H1 (cell line): ENCODE data around the gene HK1. TPM values are rescaled to one million over a fixed set of nuclear protein-coding genes. Genes with fewer than 3 reads are reported as not detected.

Experiments used
- CTCF ChIA-PET: fragments of 300-600 bp; sonication (Branson Sonifier 250); formaldehyde crosslinking; loops from one replicate; lab custom pipeline; 2021; ENCODE audit not compliant: partially characterized antibody; lab: Charles Lee
- POLR2A ChIA-PET: fragments of 300-600 bp; sonication (Branson Sonifier 250); formaldehyde crosslinking; loops from one replicate; lab custom pipeline; 2021; ENCODE audit warnings: inconsistent platforms; ENCODE audit not compliant: partially characterized antibody; lab: Charles Lee
- DNase-seq, 2 experiments: peaks; one replicate each; pipeline versions ENCODE4 v3.0.0 to v3.0.0-alpha.2; 2010 to 2022; ENCODE audit warnings: low spot score in 2 of 2, low read depth in 1 of 2, mixed read lengths in 1 of 2
- FAIRE-seq: peaks from 2 replicates; lab custom pipeline; 2011; peaks lifted over from hg19 to GRCh38; lab: Jason Lieb, UNC
- H2AFZ ChIP-seq: 2 replicates; pipeline ENCODE4 v1.8.1; 2012; ENCODE audit warnings: low read length, inconsistent platforms
- H2AK5ac ChIP-seq: 2 replicates; pipeline ENCODE4 v1.6.1; 2013; ENCODE audit warnings: low read depth, low read length
- H2BK120ac ChIP-seq: replicated peaks from 2 replicates; pipeline ENCODE3; 2013; ENCODE audit warnings: low read depth, low read length, inconsistent platforms
- H2BK12ac ChIP-seq: 2 replicates; pipeline ENCODE4 v1.6.1; 2013; ENCODE audit warnings: low read depth, low read length
- H2BK15ac ChIP-seq: 2 replicates; pipeline ENCODE4 v1.6.1; 2013; ENCODE audit warnings: low read length
- H2BK20ac ChIP-seq: 2 replicates; pipeline ENCODE4 v1.6.1; 2013; ENCODE audit warnings: low read length
- H2BK5ac ChIP-seq: 2 replicates; pipeline ENCODE4 v1.6.1; 2013; ENCODE audit warnings: low read depth, low read length
- H3K14ac ChIP-seq: 2 replicates; pipeline ENCODE4 v1.6.1; 2013; ENCODE audit warnings: inconsistent platforms; ENCODE audit not compliant: insufficient read length
- H3K18ac ChIP-seq: 2 replicates; pipeline ENCODE4 v1.6.1; 2013; ENCODE audit warnings: low read length; ENCODE audit errors: extremely low read depth
- H3K23ac ChIP-seq: 2 replicates; pipeline ENCODE4 v1.6.1; 2013; ENCODE audit warnings: inconsistent platforms; ENCODE audit not compliant: insufficient read length
- H3K23me2 ChIP-seq: 2 replicates; pipeline ENCODE4 v1.6.1; 2013; ENCODE audit warnings: low read depth, low read length
- H3K27ac ChIP-seq: 2 replicates; pipeline ENCODE4 v1.6.1; 2011; ENCODE audit warnings: low read depth, low read length, inconsistent platforms
- H3K27me3 ChIP-seq, 4 experiments: replicated peaks in 1 of 4; 1 replicate in 1 of 4; 2 replicates in 3 of 4; pipeline versions ENCODE4 v1.6.1 to v1.8.1; 2011 to 2013; ENCODE audit warnings: low read length in 3 of 4, mild to moderate bottlenecking in 3 of 4, inconsistent platforms in 2 of 4, mixed read lengths in 2 of 4, moderate library complexity in 1 of 4; ENCODE audit not compliant: control insufficient read depth in 3 of 4, insufficient read depth in 3 of 4; ENCODE audit errors: extremely low read depth in 1 of 4
- H3K36me3 ChIP-seq, 4 experiments: 2 replicates each; pipeline versions ENCODE4 v1.6.1 to v1.8.1; 2011 to 2013; ENCODE audit warnings: mild to moderate bottlenecking in 4 of 4, low read length in 3 of 4, moderate library complexity in 2 of 4, control low read depth in 1 of 4, inconsistent platforms in 1 of 4; ENCODE audit not compliant: insufficient read depth in 4 of 4, control insufficient read depth in 2 of 4
- H3K4ac ChIP-seq: replicated peaks from 2 replicates; pipeline ENCODE3; 2013; ENCODE audit warnings: low read length, low read depth, mixed read lengths, inconsistent platforms; ENCODE audit not compliant: insufficient read length
- H3K4me1 ChIP-seq, 4 experiments: replicated peaks in 1 of 4; 1 replicate in 1 of 4; 2 replicates in 3 of 4; pipeline versions ENCODE4 v1.6.1 to v1.8.1; 2011 to 2013; ENCODE audit warnings: low read length in 3 of 4, inconsistent platforms in 2 of 4, mixed read lengths in 1 of 4; ENCODE audit not compliant: insufficient read depth in 4 of 4, control insufficient read depth in 3 of 4
- H3K4me2 ChIP-seq, 2 experiments: 2 replicates each; pipeline versions ENCODE4 v1.6.1 to v1.8.1; 2011 to 2013; ENCODE audit warnings: low read depth in 2 of 2, low read length in 2 of 2, control low read depth in 1 of 2, inconsistent platforms in 1 of 2, mild to moderate bottlenecking in 1 of 2; ENCODE audit not compliant: insufficient read depth in 1 of 2
- H3K4me3 ChIP-seq, 4 experiments: fragments of 200-600, 300-600 bp in 1 of 4; sonication (generic), shearing (Covaris generic), sonication (Bioruptor Twin) in 1 of 4; 2 replicates each; pipeline versions ENCODE4 v1.5.1 to v1.8.1; 2011 to 2016; ENCODE audit warnings: low read length in 4 of 4, low read depth in 3 of 4, control low read depth in 2 of 4, inconsistent platforms in 2 of 4, mild to moderate bottlenecking in 2 of 4, mixed read lengths in 1 of 4, moderate library complexity in 1 of 4; ENCODE audit not compliant: insufficient read depth in 2 of 4; ENCODE audit errors: extremely low read depth in 1 of 4
- H3K56ac ChIP-seq: replicated peaks from 2 replicates; pipeline ENCODE3; 2013; ENCODE audit warnings: low read depth, mild to moderate bottlenecking, mixed read lengths, low read length, inconsistent platforms; ENCODE audit not compliant: insufficient read length
- H3K79me1 ChIP-seq: 2 replicates; pipeline ENCODE4 v1.6.1; 2013; ENCODE audit warnings: low read depth, low read length, control low read depth
- H3K79me2 ChIP-seq, 2 experiments: 2 replicates each; pipeline versions ENCODE4 v1.6.1 to v1.8.1; 2012 to 2013; ENCODE audit warnings: low read length in 2 of 2, mild to moderate bottlenecking in 2 of 2, inconsistent platforms in 1 of 2; ENCODE audit not compliant: insufficient read depth in 2 of 2, control insufficient read depth in 1 of 2
- H3K9ac ChIP-seq, 4 experiments: replicated peaks in 1 of 4; 1 replicate in 1 of 4; 2 replicates in 3 of 4; pipeline versions ENCODE4 v1.6.1 to v1.8.1; 2011 to 2013; ENCODE audit warnings: low read depth in 3 of 4, low read length in 3 of 4, control low read depth in 2 of 4, mild to moderate bottlenecking in 2 of 4, moderate library complexity in 2 of 4, inconsistent platforms in 1 of 4; ENCODE audit errors: extremely low read depth in 1 of 4
- H3K9me3 ChIP-seq, 2 experiments: 2 replicates each; pipeline versions ENCODE4 v1.6.1 to v1.8.1; 2012 to 2013; ENCODE audit warnings: mild to moderate bottlenecking in 2 of 2, moderate library complexity in 2 of 2, control low read depth in 1 of 2, inconsistent platforms in 1 of 2, low read depth in 1 of 2, low read length in 1 of 2, mixed read lengths in 1 of 2; ENCODE audit not compliant: insufficient read depth in 2 of 2
- H4K20me1 ChIP-seq, 2 experiments: replicated peaks in 1 of 2; 2 replicates each; pipeline versions ENCODE3 to v1.8.1; 2011 to 2013; ENCODE audit warnings: inconsistent platforms in 2 of 2, low read length in 2 of 2, mild to moderate bottlenecking in 1 of 2; ENCODE audit not compliant: insufficient read depth in 2 of 2, control insufficient read depth in 1 of 2
- H4K5ac ChIP-seq: 2 replicates; pipeline ENCODE4 v1.6.1; 2013; ENCODE audit warnings: low read length, low read depth, mixed read lengths, inconsistent platforms; ENCODE audit not compliant: insufficient read length
- H4K8ac ChIP-seq: 2 replicates; pipeline ENCODE4 v1.8.0; 2013; ENCODE audit warnings: mild to moderate bottlenecking, moderate library complexity, low read length, inconsistent platforms; ENCODE audit not compliant: insufficient read depth; ENCODE audit errors: extremely low read depth
- H4K91ac ChIP-seq: replicated peaks from 2 replicates; pipeline ENCODE3; 2013; ENCODE audit warnings: low read length, mixed read lengths, inconsistent platforms; ENCODE audit not compliant: insufficient read length
- CEBPB ChIP-seq: IDR thresholded peaks from 2 replicates; pipeline ENCODE4 v1.6.1; 2012; ENCODE audit warnings: low read depth, low read length
- EGR1 ChIP-seq: IDR thresholded peaks from 2 replicates; pipeline ENCODE4 v1.6.1; 2011; ENCODE audit warnings: low read depth, low read length, borderline replicate concordance
- GABPA ChIP-seq: IDR thresholded peaks from 2 replicates; pipeline ENCODE4 v1.6.1; 2011; ENCODE audit warnings: mild to moderate bottlenecking, low read length, moderate library complexity, borderline replicate concordance; ENCODE audit not compliant: insufficient read depth
- KDM1A ChIP-seq: fragments of 200-600, 300-600 bp; sonication (generic); IDR thresholded peaks from 2 replicates; pipeline ENCODE4 v1.7.1; 2016; ENCODE audit warnings: mild to moderate bottlenecking, low read length, borderline replicate concordance
- RAD21 ChIP-seq, 2 experiments: IDR thresholded peaks in 1 of 2; conservative IDR thresholded peaks in 1 of 2; 2 replicates each; pipeline ENCODE4 v1.6.1; 2011; ENCODE audit warnings: low read depth in 2 of 2, low read length in 2 of 2, improper control_type of control experiment in 1 of 2, inconsistent platforms in 1 of 2, mild to moderate bottlenecking in 1 of 2, moderate library complexity in 1 of 2
- SRF ChIP-seq: IDR thresholded peaks from 2 replicates; pipeline ENCODE4 v1.6.1; 2011; ENCODE audit warnings: mild to moderate bottlenecking, low read depth, low read length, moderate library complexity
- TAF7 ChIP-seq: optimal IDR thresholded peaks from 2 replicates; pipeline ENCODE3; 2011; ENCODE audit warnings: low read depth, mild to moderate bottlenecking, inconsistent platforms, low read length, moderate library complexity, borderline replicate concordance
- TEAD4 ChIP-seq: IDR thresholded peaks from 2 replicates; pipeline ENCODE4 v1.6.1; 2012; ENCODE audit warnings: low read depth, low read length, inconsistent platforms, mixed read lengths
- WGBS, 2 experiments: shearing (Covaris generic) in 1 of 2; methylation state at CpG; one replicate each; pipeline versions ENCODE4 v1.1.6 to v1.1.7; 2013 to 2015; ENCODE audit warnings: low lambda C conversion rate in 2 of 2, mixed read lengths in 2 of 2, inconsistent platforms in 1 of 2, low coverage in 1 of 2, missing lambda C conversion rate in 1 of 2; ENCODE audit not compliant: insufficient replicate concordance in 2 of 2, insufficient coverage in 1 of 2, insufficient read length in 1 of 2; ENCODE audit errors: extremely low coverage in 1 of 2, missing lambda C conversion rate in 1 of 2; 5-methylcytosine and 5-hydroxymethylcytosine counted together
- polyA plus RNA-seq, 7 experiments: library from polyadenylated mRNA; depleted of rRNA in 3 of 7; stranded (reverse) in 5 of 7; unstranded in 2 of 7; fragments of >200 nt in 5 of 7; fragments of 200-250 nt in 2 of 7; gene quantifications; 1 replicate in 5 of 7; 2 replicates in 1 of 7; 4 replicates in 1 of 7; pipeline versions ENCODE4 v1.2.1 to v1.2.3, GENCODE V29; 2011 to 2013; ENCODE audit warnings: missing spikeins in 2 of 7, mixed read lengths in 2 of 7
- total RNA-seq: library from RNA; stranded (reverse); fragmentation: NEBNext Ultra II Directional; extraction: Animal tissue kit (Norgen Biotek cat#: 25700); gene quantifications from 2 replicates; pipeline ENCODE4 v1.2.1, GENCODE V29; 2021

The HK1 gene
- total and polyA plus RNA-seq, 2 of the 8 experiments (the other 6 are each of a cell fraction or from before 2014, with no cell fraction given): 55.8 to 247 TPM

DNA sequence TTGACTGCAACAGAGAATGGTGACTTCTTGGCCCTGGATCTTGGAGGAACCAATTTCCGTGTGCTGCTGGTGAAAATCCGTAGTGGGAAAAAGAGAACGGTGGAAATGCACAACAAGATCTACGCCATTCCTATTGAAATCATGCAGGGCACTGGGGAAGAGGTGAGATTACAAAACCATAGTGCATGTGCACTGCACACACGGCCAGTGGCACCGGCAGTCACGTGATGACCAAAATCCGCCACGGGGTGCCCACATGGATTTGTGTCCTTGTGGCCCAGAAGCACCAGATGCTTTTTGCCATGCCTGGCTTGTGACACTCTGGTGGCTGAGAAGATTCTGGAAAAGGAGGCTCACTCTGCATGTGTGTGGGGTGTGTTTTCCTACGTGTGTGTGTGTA is 106.0 kb downstream of the HK1 start:
- Histone ChIP-seq H4K5ac (no peak overlapping the region), H3K4me2 (no peak overlapping the region), H2BK5ac (no peak overlapping the region), H2AFZ (no peak overlapping the region), H3K18ac (no peak overlapping the region), H3K23ac (no peak overlapping the region), H3K36me3 (peaks cover 24 to 74% (median 63%) of the 10 kb centered on the region in 4 experiments), H4K91ac (no peak overlapping the region), H3K4ac (no peak overlapping the region), H2AK5ac (no peak overlapping the region), H3K27ac (no peak overlapping the region), H3K27me3 (no peaks in the 10 kb centered on the region), H3K4me3 (no peak overlapping the region), H4K8ac (no peak overlapping the region), H2BK12ac (no peak overlapping the region), H2BK15ac (no peak overlapping the region), H2BK20ac (no peak overlapping the region), H4K20me1 (no peaks in the 10 kb centered on the region), H3K23me2 (no peaks in the 10 kb centered on the region), H3K9ac (no peak overlapping the region), H3K79me2 (no peaks in the 10 kb centered on the region), H3K4me1 (peaks cover 0 to 7% (median 4%) of the 10 kb centered on the region in 4 experiments; a peak in 4 of 7 replicates), H3K14ac (no peak overlapping the region), H2BK120ac (no peak overlapping the region), H3K79me1 (peaks cover 9% of the 10 kb centered on the region; the same call in 1 of the 2 replicates), H3K56ac (no peak overlapping the region), H3K9me3 (no peaks in the 10 kb centered on the region)
- WGBS, 2 experiments: 87% methylated on average over 10 of the region's 10 CpGs; no CpG with 5 or more reads in 1 of the 2 experiments
- ChIA-PET POLR2A (interaction anchor here (0.7 kb wide), 1 partner anchor 248 kb away, joined by 3 read pairs; no protein-coding TSS in a partner anchor), CTCF (interaction anchor here (1.0 to 3.4 kb wide), 5 partner anchors 23 to 146 kb away, joined by 3 to 14 read pairs (median 4); no protein-coding TSS in a partner anchor)
- TF ChIP-seq GABPA: no peak
- no peak for TF ChIP-seq KDM1A
- TF ChIP-seq CEBPB: no peak
- no peak for TF ChIP-seq TAF7
- no peak for TF ChIP-seq TEAD4
- no peak for TF ChIP-seq EGR1
- TF ChIP-seq RAD21 (IDR thresholded peaks at IDR 0.05 in 1 of 2, conservative IDR thresholded peaks at IDR 0.05 in 1 of 2; ENCODE audit: low read depth in 2 of 2, low read length in 2 of 2): no peak
- TF ChIP-seq SRF: no peak
- no peak for FAIRE-seq
- DNase-seq: no peak
